ENCODE data around the gene LCN6.

- TF ChIP-seq, protein P1, sequence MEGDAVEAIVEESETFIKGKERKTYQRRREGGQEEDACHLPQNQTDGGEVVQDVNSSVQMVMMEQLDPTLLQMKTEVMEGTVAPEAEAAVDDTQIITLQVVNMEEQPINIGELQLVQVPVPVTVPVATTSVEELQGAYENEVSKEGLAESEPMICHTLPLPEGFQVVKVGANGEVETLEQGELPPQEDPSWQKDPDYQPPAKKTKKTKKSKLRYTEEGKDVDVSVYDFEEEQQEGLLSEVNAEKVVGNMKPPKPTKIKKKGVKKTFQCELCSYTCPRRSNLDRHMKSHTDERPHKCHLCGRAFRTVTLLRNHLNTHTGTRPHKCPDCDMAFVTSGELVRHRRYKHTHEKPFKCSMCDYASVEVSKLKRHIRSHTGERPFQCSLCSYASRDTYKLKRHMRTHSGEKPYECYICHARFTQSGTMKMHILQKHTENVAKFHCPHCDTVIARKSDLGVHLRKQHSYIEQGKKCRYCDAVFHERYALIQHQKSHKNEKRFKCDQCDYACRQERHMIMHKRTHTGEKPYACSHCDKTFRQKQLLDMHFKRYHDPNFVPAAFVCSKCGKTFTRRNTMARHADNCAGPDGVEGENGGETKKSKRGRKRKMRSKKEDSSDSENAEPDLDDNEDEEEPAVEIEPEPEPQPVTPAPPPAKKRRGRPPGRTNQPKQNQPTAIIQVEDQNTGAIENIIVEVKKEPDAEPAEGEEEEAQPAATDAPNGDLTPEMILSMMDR (IDR thresholded peaks at IDR 0.05; ENCODE audit: insufficient read depth, low read length, poor library complexity, severe bottlenecking), result no peak
- no peak for TF ChIP-seq EZH2phosphoT487 (conservative IDR thresholded peaks at IDR 0.05; ENCODE audit: low read length)
These were observed 3.6 kb downstream of the LCN6 start for GRCh38 chr9:136744773-136745172.

Measured in SU-DHL-6 (cell line).